ENCODE results near the gene CAMTA1. TPM values are rescaled to one million over a fixed set of nuclear protein-coding genes. Genes with fewer than 3 reads are reported as not detected.

Gene CAMTA1
- total RNA-seq, 1 experiment from 2014 or later, result 103 TPM

DNA sequence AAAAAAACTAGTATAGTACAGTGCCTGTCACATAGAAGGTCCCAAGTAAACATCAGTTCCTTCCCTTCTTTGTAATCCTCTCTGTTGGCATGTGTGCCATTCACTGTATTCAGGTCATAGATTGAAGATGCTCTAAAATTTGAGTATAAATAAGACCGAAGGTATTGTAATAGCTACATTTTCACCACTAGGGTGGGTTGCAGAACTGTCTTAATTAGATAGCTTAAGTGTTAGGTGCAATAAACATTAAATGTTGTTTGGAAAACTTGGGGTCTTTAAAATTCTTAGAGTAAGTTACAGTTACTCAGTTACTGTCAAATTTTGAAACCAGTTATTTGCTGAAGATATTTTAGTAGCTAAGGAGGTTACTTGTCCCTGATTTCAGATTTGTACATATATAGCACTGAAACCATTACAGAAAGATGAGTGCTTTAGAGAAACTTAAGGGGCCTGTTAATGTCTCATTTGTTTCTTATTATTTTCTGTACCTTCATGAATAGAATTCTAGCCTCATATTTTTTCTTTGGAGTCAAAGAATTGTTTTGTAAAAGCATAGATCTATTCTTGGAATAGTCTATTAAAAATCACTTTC, 1023.1 kb downstream of the CAMTA1 start:
- Histone ChIP-seq H3K36me3 (peaks cover 11% of the 10 kb centered on the region), H3K9me3 (peaks cover 3% of the 10 kb centered on the region; the same call in 1 of the 2 replicates), H3K27me3 (no peaks in the 10 kb centered on the region), H3K4me3 (no peak overlapping the region)
- no peak for DNase-seq

- Histone ChIP-seq H3K27me3 (no peaks in the 10 kb centered on the region), H3K4me3 (no peak overlapping the region), H3K36me3 (peaks cover 18% of the 10 kb centered on the region), H3K9me3 (peaks cover 11% of the 10 kb centered on the region)
- DNase-seq, result no peak
These were observed 1024.5 kb downstream of the CAMTA1 start for GRCh38 chr1:7809742-7810141.

DNA sequence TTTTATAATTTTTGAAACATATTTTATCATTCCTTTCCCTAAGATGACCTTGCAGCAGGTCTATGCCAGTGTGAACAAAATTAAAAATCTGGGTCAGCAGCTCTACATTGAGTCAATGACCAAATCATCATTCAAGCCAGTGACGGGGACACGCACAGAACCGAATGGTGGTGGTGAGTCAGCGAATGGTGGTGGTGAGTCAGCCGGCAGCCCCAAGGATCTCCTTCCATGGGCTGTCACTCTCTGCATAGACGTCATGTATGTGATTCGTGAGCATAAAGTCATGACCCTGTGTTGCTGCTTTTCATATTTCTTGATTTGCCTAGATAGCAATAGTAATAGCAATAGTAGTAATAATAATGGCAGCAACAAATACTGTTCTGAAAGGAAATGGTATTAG, 1025.1 kb downstream of the CAMTA1 start:
- peaks cover 11% of the 10 kb centered on the region for H3K9me3 ChIP-seq
- H3K4me3 ChIP-seq, result no peak overlapping the region
- H3K36me3 ChIP-seq, result peaks cover 18% of the 10 kb centered on the region
- peak; percentile 48 for DNase-seq
- H3K27me3 ChIP-seq, result no peaks in the 10 kb centered on the region

DNA sequence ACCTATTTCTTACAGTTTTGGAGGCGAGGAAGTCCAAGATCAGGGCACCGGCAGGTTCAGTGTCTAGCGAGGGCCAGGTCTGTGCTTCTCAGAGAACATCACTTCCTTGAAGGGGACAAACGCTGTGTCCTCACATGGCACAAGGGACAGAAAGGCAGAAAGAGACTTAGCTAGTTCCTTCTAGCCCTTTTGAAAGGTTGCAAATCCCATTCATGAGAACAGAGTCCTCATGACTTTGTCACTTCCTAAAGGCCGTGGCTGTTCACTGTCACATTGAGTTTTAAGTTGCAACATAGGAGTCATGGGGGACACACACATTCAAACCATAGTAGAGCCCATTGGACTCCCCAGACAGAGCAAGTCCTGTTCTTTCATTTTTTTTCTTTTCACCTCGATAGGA, 1026.2 kb downstream of the CAMTA1 start:
- Histone ChIP-seq H3K9me3 (peaks cover 11% of the 10 kb centered on the region), H3K4me3 (no peak overlapping the region), H3K27me3 (no peaks in the 10 kb centered on the region), H3K36me3 (peaks cover 18% of the 10 kb centered on the region)
- no peak for DNase-seq

DNA sequence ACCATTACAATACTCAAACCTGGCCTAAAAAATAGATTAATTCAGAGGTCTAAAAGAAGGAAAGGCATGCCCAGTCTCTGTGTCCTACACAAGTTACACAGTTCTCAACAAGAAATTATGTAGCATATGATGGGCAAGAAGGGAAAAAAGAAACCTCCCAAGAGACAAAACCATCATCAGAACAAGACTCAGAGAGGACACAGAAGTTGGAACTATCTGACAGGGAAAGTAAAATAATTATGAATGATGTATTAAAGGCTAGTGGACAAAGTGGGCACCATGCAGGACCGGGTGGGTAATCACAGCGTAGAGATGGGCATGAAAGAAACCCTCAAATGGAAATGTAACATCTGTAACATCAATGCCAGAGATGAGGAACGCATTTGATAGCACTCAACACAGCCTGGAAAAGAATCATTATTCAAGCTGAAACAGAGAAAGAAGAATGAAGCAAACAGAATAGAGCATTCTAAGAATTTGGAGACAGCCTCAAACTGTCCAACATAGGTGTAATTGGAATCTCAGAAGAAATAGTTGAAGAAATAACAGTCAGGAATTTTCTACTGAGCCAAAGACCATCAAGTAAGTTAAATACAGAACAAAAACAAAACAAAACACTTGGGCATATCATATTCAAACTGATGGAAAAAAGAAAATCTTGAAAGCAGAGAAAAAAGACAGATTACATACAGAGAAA, 1028.6 kb downstream of the CAMTA1 start:
- H3K27me3 ChIP-seq, result no peaks in the 10 kb centered on the region
- DNase-seq, result no peak
- H3K36me3 ChIP-seq, result peaks cover 18% of the 10 kb centered on the region
- H3K4me3 ChIP-seq, result no peak overlapping the region
- peaks cover 11% of the 10 kb centered on the region for H3K9me3 ChIP-seq

Other genes starting within 250 kb of the CAMTA1 start
- gene NOL9, start 230.9 kb upstream of the CAMTA1 start, total RNA-seq (2014; rRNA removed; shearing (Covaris generic); ENCODE audit: low replicate concordance), result 25.0 and 44.9 TPM in 2 replicates
- gene TAS1R1, start 230.1 kb upstream of the CAMTA1 start, total RNA-seq (2014; rRNA removed; shearing (Covaris generic); ENCODE audit: low replicate concordance), result not detected in 2 replicates
- gene ZBTB48, start 205.5 kb upstream of the CAMTA1 start, total RNA-seq (2014; rRNA removed; shearing (Covaris generic); ENCODE audit: low replicate concordance), result 20.6 and 32.5 TPM in 2 replicates
- gene KLHL21, start 182.6 kb upstream of the CAMTA1 start, total RNA-seq (2014; rRNA removed; shearing (Covaris generic); ENCODE audit: low replicate concordance), result 27.8 and 32.0 TPM in 2 replicates
- gene PHF13, start 171.7 kb upstream of the CAMTA1 start, total RNA-seq (2014; rRNA removed; shearing (Covaris generic); ENCODE audit: low replicate concordance), result 15.1 and 20.0 TPM in 2 replicates
- 26.6 and 29.0 TPM in 2 replicates for gene THAP3, start 160.6 kb upstream of the CAMTA1 start, total RNA-seq (2014; rRNA removed; shearing (Covaris generic); ENCODE audit: low replicate concordance)
- 66.4 and 71.8 TPM in 2 replicates for gene DNAJC11, start 83.6 kb upstream of the CAMTA1 start, total RNA-seq (2014; rRNA removed; shearing (Covaris generic); ENCODE audit: low replicate concordance)